ENCODE results near the gene NPAS3.

The NPAS3 gene

GRCh38 chr14:33369041-33369440, 430.4 kb downstream of the NPAS3 start:
- no peak overlapping the region for H3K4me3 ChIP-seq (ENCODE audit: low read depth, low read length)

DNA sequence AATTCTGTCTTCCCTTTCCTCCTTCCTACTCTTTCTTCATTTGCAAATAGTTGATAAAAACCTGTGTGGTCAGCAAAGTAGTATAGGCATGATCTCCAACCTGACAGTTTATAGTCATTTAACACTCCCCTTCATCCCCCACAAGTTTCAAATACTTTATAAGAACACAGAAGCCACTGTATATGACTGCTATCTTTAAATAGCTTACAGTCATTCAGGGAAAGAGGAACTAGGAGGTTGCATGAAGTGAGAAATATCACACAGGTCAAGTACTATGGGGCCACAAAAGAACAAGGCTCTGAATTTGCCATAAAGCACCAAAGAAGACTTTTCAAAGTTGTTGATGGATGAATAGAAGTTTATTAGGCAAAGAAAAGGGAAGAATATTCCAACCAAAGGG, 431.3 kb downstream of the NPAS3 start:
- no peak overlapping the region for H3K4me3 ChIP-seq (ENCODE audit: low read depth, low read length)

DNA sequence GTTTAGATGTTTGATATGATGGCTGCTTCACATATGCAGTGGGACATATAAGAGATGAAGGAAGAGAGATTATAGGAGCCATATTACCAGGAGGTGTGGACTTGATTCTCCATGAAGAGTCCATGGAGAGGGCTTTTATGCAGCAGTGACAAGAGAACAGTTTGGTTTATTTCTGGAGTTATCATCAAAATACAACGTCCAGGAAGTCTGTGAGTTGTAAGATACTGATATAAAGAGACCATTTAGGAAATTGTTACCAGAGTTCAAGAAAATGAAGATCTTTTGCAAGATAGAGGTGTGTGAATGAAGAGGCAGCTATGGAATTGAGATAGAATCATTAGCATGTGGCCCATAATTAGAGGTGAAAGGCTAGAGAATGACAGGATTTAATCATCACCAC, 431.7 kb downstream of the NPAS3 start:
- no peak overlapping the region for H3K4me3 ChIP-seq (ENCODE audit: low read depth, low read length)

DNA sequence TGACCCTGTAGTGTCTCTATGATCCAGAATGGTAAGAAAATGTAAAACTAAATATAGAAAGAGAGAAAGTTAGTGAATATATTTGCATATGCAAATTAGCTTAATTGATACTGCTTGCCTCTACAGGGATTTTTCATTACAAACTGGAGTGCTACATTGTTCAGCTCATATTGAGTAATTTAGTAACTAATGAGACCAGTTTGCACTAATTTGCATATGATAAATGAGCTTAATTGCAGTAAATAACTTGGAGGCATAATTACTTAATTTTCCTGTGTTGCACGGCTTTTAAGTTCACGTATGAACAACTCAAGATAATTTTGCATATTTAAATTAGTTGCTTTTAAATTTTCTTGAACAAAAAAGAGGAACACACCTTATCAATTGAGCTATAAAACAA, 436.5 kb downstream of the NPAS3 start:
- H3K4me3 ChIP-seq (ENCODE audit: low read depth, low read length), result no peak overlapping the region

DNA sequence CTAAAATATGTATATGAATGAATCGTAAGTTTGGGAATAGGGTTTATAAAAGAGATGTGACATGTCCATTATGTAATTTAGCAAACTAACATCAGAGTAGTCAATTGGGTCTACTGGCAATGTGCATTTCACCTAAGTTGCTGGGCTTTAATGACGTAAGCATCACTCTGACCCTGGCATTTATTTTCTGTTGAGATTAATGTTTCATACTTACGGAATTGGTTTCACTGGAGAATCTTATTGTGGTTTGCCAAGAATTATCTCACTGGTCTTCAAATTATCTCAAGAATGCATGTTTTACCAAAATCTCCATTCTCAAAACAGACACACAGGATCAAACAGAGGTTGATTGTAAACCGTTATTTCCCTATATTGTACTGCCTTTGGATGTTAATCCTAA, 437.1 kb downstream of the NPAS3 start:
- no peak overlapping the region for H3K4me3 ChIP-seq (ENCODE audit: low read depth, low read length)

GRCh38 chr14:33376510-33376909, 437.8 kb downstream of the NPAS3 start:
- H3K4me3 ChIP-seq (ENCODE audit: low read depth, low read length), result no peak overlapping the region

DNA sequence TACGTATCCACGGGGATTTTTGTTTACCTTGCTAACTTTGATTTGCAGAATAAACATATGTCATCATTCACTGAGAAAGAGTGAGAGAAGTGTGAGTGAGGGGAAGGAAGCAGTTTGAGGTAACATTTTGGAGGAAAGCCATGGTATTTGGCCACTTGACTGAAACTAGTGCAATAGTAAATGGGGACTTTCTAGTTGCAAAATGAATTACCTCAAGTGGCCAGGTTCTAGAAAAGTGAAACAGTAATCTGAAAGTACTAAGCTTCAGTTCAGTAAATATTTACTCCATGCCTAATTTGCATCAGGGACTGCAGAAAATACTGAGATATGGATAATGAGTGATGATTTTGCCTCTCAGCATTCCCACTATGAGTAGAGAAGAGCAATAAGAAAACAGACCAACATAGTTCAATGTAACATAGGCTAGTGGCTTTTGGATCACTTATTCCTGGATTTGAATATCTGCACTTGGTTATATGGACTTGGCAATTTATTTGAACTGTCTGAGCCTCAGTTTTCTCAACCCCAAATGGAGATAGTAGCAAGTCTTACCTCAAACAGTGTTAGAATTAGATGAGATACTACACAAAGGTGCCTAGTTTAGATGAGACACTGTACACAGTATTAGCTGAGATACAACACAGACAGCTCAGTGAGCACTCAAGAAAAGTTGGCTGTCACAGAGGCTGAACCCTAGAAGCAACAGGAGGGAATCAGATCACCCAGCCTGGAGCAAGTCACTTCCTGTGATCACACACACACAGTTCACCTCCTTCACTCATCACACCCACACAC, 439.1 kb downstream of the NPAS3 start:
- no peak overlapping the region for H3K4me3 ChIP-seq (ENCODE audit: low read depth, low read length)

DNA sequence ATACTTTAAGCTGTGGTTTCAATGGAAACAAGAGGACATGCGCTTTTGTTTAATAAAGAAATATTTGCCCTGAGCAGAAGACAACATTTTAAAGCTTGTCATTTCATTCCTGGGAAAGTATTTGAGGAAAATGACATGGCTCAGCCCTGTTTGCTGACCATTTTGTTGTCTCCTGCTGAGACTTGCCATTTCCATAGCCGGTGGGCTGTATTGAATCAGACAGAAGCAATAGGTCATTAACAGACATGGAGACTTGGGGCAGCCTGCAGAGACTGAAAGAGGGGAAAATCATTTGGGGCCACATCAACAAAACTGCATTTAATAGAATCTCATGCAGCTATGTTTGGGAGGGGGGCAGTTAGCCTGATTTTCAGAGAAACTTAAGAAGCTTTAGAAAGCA, 443.0 kb downstream of the NPAS3 start:
- H3K4me3 ChIP-seq (ENCODE audit: low read depth, low read length), result no peak overlapping the region

DNA sequence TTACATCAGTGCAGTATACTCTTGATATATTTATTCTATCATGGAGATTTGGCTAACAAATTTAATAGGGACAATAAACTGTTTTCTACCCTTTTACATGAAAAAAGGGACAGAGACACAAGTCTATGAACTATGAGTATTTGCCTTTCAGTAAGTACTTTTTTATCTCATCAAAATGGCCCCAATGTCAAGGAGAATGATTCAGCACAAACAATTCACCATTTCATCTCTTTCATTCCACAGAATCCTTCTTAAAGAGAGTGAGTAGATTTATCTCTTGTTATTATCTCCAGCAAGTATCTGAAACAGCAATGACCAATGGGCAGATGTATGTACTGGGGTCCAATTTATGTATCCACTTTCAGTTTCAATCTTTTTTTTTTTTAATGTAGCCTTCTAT, 447.5 kb downstream of the NPAS3 start:
- H3K4me3 ChIP-seq (ENCODE audit: low read depth, low read length), result no peak overlapping the region

DNA sequence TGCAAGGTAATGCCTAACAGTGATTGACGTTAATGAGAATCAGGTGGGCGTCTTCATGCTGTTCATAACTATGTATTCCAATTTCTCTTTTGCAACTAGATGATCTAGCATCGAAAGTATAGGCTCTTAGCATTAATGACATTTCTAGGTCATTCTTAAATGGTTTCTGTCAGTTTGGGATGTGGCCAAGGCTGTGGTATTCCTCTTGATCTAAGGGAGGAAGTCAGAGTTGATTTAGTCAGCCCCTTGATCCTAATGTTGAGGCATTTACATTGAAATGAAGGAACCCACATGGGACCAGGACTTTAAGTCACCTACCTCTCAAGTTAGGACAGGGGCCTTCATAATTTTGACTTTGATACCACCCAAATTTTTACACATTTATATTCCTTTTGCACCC, 448.1 kb downstream of the NPAS3 start:
- H3K4me3 ChIP-seq (ENCODE audit: low read depth, low read length), result no peak overlapping the region

DNA sequence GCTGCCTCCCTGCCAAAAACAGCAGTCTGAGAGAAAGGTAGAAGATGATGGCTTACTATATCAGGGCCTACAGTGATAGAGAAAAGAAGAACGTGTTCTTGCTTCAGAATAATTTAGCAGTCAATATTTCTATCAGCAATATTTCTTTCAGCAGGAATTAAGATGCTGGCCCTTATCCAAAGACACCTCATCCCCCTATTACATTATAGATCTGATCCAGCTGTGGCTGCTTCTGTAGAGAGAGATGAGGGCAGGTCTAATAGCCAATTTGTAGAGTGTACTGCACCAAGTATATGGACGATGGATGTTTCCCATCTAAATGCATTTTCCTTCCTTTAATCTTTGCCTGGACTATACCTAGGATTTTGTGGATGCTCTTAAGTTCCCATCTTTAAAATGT, 451.7 kb downstream of the NPAS3 start:
- H3K4me3 ChIP-seq (ENCODE audit: low read depth, low read length), result no peak overlapping the region

- H3K4me3 ChIP-seq (ENCODE audit: low read depth, low read length), result no peak overlapping the region
Measured at GRCh38 chr14:33393231-33393894, 454.7 kb downstream of the NPAS3 start.

GRCh38 chr14:33393895-33394368, 455.3 kb downstream of the NPAS3 start:
- H3K4me3 ChIP-seq (ENCODE audit: low read depth, low read length), result no peak overlapping the region

DNA sequence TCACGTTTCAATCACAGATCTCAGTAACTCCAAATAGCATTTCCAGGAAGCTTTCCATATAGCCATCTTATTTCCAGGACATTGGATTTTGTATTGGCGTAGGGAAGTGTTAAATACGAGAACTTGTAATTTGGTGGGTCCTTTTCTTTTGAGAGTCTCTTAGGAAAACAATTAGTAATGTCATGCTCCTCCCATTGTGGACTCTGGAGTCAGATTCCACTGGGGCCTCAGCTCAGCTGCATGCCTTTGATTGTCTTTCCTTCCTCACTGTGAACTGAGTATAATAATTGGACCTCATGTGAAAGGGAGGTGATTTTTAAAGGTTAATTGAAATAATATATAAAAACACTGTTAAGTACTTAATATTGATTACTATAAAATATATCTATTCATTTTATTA, 462.6 kb downstream of the NPAS3 start:
- no peak overlapping the region for H3K4me3 ChIP-seq (ENCODE audit: low read depth, low read length)

GRCh38 chr14:33402604-33403003, 463.9 kb downstream of the NPAS3 start:
- H3K4me3 ChIP-seq (ENCODE audit: low read depth, low read length), result no peak overlapping the region

DNA sequence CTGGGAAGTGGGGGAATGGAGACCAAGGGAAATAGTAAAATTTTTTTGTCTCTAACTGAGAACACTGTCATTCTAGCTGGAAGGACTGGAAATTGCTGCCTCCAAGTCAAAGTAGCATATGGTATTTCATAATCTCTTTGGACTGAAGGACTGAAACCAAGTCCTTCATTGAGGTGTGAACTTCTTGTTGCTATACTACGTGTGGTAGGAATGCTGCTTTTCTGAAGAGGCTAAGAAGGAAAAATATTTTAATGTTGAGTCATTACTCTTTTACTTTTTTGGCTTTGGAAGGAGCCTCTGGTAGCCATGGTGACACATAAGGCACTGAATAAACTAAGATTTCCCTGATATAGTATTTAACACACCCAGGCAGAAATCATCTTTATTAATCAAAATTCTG, 465.4 kb downstream of the NPAS3 start:
- H3K4me3 ChIP-seq (ENCODE audit: low read depth, low read length), result no peak overlapping the region

DNA sequence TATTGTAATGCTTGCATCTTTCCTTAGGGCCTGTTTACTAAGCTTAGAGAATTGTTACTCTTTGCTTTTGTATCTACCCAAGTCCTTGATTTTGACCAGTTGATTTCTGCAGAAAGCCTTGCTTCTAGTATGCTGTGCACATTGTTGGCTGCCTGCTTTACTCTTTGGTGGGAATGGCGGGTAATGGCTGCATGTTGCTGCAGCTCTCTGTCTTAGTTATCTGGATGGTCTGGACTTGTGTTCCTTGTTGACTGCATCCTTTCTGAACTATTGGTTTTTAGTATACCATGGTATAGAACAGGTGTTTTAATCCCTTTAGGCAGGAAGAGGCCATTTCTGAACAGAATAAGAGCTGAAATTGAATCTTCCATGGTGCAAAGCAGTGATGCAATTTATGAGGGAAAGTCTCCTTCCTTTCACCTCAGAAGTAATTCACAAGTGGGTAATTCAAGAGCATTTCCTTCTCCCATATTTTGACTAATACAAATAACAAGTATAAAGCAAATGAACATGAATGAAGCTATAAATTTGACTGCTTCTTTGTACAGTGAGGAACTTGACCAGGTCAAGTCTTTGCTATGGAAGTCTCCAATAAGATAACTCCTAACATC, 466.4 kb downstream of the NPAS3 start:
- no peak overlapping the region for H3K4me3 ChIP-seq (ENCODE audit: low read depth, low read length)

DNA sequence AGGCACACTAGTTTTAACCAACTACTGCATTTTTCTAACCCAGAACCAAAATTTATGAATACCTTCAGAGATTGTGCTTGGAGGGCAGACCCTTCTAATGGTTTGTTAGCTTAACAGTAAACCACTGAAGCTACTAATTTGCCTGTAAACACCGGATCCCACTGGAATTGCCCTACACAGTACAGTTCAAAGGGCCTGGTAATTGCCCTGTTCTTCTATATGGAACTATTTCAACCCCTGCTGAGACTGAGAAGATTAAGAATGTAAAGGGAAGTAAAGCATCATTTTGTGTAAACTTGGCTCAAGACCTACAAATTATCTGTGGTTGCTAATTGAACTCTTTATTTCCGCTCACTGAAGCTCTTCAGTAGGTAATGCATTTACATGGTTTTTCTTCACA, 468.1 kb downstream of the NPAS3 start:
- no peak overlapping the region for H3K4me3 ChIP-seq (ENCODE audit: low read depth, low read length)

GRCh38 chr14:33408291-33408690, 469.6 kb downstream of the NPAS3 start:
- H3K4me3 ChIP-seq (ENCODE audit: low read depth, low read length), result no peak overlapping the region

DNA sequence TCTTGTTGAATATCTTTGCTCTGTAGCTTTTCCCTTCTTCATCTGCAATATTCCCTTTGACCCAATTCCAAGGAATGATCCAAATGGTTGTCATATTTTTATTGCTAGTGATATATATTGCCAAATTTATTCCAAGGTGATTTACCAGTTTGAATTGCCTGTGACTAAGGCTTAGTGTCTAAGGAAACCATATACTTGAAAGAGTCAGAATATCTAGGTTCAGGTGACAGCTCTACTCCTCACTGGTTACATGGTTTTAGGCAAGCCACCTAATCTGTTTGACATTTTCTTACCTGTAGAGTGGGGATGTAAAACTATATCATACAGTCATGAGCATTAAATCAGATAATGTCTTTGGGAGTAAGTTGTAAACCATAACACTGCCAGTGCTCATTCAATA, 473.8 kb downstream of the NPAS3 start:
- no peak overlapping the region for H3K4me3 ChIP-seq (ENCODE audit: low read depth, low read length)

- H3K4me3 ChIP-seq (ENCODE audit: low read depth, low read length), result no peak overlapping the region
Measured at GRCh38 chr14:33413381-33413780, 474.7 kb downstream of the NPAS3 start.

GRCh38 chr14:33414041-33414440, 475.4 kb downstream of the NPAS3 start:
- no peak overlapping the region for H3K4me3 ChIP-seq (ENCODE audit: low read depth, low read length)

Data from iPS-11a (cell line).